Mucosa of rectum (tissue), 2 donors: Measurements from ENCODE around the gene STX18.
"Not testable (repeated sequence)": the region's sequence is repeated elsewhere in the genome, so short reads cannot be mapped to it uniquely, and the experiment has no call there.

ENCODE experiments used
- H3K27ac ChIP-seq, 2 donors: one replicate each; pipeline ENCODE4 v1.7.0; 2013; ENCODE audit warnings: inconsistent platforms in 2 of 2, low read depth in 2 of 2, low read length in 2 of 2
- H3K27me3 ChIP-seq, 2 donors: one replicate each; pipeline ENCODE4 v1.7.0; 2013; ENCODE audit warnings: low read length in 2 of 2; ENCODE audit not compliant: control insufficient read depth in 2 of 2, insufficient read depth in 2 of 2
- H3K36me3 ChIP-seq, 2 donors: one replicate each; pipeline ENCODE4 v1.7.0; 2013; ENCODE audit warnings: low read length in 2 of 2; ENCODE audit not compliant: control insufficient read depth in 2 of 2, insufficient read depth in 2 of 2
- H3K4me1 ChIP-seq, 2 donors: one replicate each; pipeline ENCODE4 v1.7.0; 2013; ENCODE audit warnings: low read length in 2 of 2, mild to moderate bottlenecking in 1 of 2; ENCODE audit not compliant: control insufficient read depth in 2 of 2, insufficient read depth in 2 of 2
- H3K4me3 ChIP-seq, 2 donors: one replicate each; pipeline ENCODE4 v1.7.0; 2013; ENCODE audit warnings: low read length in 2 of 2
- H3K9ac ChIP-seq, 2 donors: one replicate each; pipeline ENCODE4 v1.7.0; 2013; ENCODE audit warnings: low read length in 2 of 2, low read depth in 1 of 2, mild to moderate bottlenecking in 1 of 2
- H3K9me3 ChIP-seq, 2 donors: one replicate each; pipeline ENCODE4 v1.7.0; 2013; ENCODE audit warnings: low read length in 2 of 2; ENCODE audit not compliant: control insufficient read depth in 2 of 2
- donor health status: healthy.
- donor health status: Normal muscosa, but diverticular disease.

The STX18 gene

DNA sequence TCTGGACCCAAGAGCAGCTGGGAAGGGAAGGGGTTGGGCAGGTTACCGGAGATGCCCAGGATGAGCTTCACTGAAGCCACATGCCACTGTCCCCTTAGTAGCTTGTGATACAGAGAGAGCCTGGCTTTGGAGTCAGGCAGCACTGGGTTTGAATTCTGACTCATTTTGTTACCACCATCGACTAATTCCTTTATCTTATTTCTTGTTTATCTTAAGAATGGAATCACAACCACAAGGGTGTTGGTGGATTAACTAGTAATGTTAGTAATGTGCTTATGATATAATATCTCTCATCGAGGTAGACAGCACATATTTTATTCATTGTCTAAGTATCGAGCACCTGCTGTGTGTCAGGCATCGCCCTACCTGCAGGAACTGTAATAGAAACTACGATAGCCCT is 17.7 kb upstream of the STX18 start:
- Histone ChIP-seq H3K27ac (no peak overlapping the region), H3K4me3 (no peak overlapping the region), H3K9me3 (no peaks in the 10 kb centered on the region), H3K36me3 (no peaks in the 10 kb centered on the region), H3K9ac (no peak overlapping the region), H3K27me3 (no peaks in the 10 kb centered on the region), H3K4me1 (no peaks in the 10 kb centered on the region)

GRCh38 chr4:4558881-4559280 is 17.0 kb upstream of the STX18 start:
- no peaks in the 10 kb centered on the region for H3K36me3 ChIP-seq
- H3K27ac ChIP-seq = no peak overlapping the region
- no peaks in the 10 kb centered on the region for H3K9me3 ChIP-seq
- no peak overlapping the region for H3K9ac ChIP-seq
- no peaks in the 10 kb centered on the region for H3K4me1 ChIP-seq
- H3K27me3 ChIP-seq = no peaks in the 10 kb centered on the region
- H3K4me3 ChIP-seq = no peak overlapping the region

DNA sequence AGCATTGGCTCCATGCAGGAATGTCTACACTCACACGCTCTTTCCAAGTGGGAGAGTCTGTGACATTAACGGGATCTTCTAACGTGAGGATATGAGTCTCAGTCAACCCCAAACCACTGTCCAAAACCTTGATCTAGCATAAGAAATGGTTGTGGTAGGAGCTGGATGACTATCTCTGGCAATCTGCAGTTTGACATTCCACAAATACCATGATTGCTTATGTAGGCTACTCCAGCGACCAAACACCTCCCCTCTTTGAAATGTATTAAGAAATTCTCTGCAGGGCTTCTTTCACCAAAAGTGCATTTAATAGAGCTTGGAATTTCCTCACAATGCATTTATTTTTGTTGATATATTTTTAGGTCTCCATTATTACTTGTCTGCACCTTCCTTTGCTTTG is 14.1 kb upstream of the STX18 start:
- Histone ChIP-seq H3K4me1 (no peaks in the 10 kb centered on the region), H3K27me3 (no peaks in the 10 kb centered on the region), H3K9me3 (no peaks in the 10 kb centered on the region), H3K9ac (no peak overlapping the region), H3K36me3 (no peaks in the 10 kb centered on the region), H3K4me3 (no peak overlapping the region), H3K27ac (no peak overlapping the region)

DNA sequence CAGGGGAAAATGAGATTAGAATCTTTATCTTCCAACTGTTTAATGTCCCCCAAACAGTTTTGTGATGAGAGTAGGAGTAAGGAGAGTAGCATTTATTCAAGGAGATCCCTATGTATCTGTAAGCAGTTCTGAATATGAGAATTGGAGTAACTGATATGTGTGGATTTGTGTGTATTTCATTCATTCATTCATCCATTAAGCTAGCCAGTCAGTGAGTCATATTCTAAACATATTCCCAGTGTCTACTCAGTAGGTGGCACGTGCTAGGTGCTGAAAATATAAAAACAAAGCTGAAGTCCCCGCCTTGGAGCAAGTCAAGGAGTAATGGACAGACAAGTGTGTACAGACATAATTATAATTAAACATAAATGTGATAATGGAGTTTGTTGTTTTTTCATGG is 12.4 kb upstream of the STX18 start:
- Histone ChIP-seq H3K27me3 (no peaks in the 10 kb centered on the region), H3K9ac (no peak overlapping the region), H3K27ac (no peak overlapping the region), H3K9me3 (no peaks in the 10 kb centered on the region), H3K4me3 (no peak overlapping the region), H3K4me1 (no peaks in the 10 kb centered on the region), H3K36me3 (peaks cover 0 to 5% of the 10 kb centered on the region in 2 donors)

DNA sequence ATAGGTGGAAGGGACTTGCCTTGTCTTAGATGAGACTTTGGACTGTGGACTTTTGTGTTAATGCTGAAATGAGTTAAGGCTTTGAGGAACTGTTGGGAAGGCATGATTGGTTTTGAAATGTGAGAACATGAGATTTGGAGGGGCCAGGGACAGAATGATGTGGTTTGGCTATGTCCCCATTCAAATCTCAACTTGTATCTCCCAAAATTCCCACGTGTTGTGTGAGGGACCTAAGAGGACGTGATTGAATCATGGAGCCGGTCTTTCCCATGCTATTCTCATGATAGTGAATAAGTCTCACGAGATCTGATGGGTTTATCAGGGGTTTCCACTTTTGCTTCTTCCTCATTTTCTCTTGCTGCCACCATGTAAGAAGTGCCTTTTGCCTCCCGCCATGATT is 10.2 kb upstream of the STX18 start:
- H3K4me1 ChIP-seq, H3K9ac ChIP-seq, H3K4me3 ChIP-seq, H3K27me3 ChIP-seq, H3K9me3 ChIP-seq, H3K27ac ChIP-seq: not testable (repeated sequence)
- H3K36me3 ChIP-seq = peaks cover 0 to 18% of the 10 kb centered on the region in 2 donors

DNA sequence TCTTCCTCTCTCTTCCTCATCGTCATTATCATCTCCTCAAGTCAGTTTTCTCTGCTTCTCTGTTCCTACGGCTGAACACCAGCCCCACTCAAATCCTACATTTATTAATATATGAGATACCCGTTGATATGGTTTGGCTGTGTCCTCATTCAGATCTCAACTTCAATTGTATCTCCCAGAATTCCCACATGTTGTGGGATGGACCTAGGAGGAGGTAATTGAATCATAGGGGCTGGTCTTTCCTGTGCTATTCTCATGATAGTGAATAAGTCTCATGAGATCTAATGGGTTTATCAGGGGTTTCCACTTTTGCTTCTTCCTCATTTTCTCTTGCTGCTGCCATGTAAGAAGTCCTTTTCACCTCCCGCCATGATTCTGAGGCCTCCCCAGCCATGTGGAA is 8.3 kb upstream of the STX18 start:
- H3K27ac ChIP-seq, H3K9me3 ChIP-seq, H3K4me3 ChIP-seq, H3K27me3 ChIP-seq, H3K4me1 ChIP-seq, H3K9ac ChIP-seq: not testable (repeated sequence)
- peaks cover 0 to 18% of the 10 kb centered on the region in 2 donors for H3K36me3 ChIP-seq

- no peak overlapping the region for H3K27ac ChIP-seq
- H3K4me1 ChIP-seq = no peaks in the 10 kb centered on the region
- H3K27me3 ChIP-seq = no peaks in the 10 kb centered on the region
- no peaks in the 10 kb centered on the region for H3K9me3 ChIP-seq
- no peak overlapping the region for H3K4me3 ChIP-seq
- H3K9ac ChIP-seq = no peak overlapping the region
- peaks cover 0 to 18% of the 10 kb centered on the region in 2 donors for H3K36me3 ChIP-seq
Observed at GRCh38 chr4:4549534-4549933, 7.7 kb upstream of the STX18 start.

- Histone ChIP-seq H3K36me3 (peaks cover 0 to 6% of the 10 kb centered on the region in 2 donors), H3K27me3 (no peaks in the 10 kb centered on the region), H3K4me1 (peaks cover 15 to 20% of the 10 kb centered on the region in 2 donors), H3K4me3 (peak overlapping the region; percentile 78 to 95), H3K9ac (peak overlapping the region; percentile 94 to 96), H3K27ac (peak overlapping the region in 1 of 2 donors; percentile 92), H3K9me3 (no peaks in the 10 kb centered on the region)
Observed at GRCh38 chr4:4542774-4543485, 1.1 kb upstream of the STX18 start.

- H3K27ac ChIP-seq = peak overlapping the region; percentile 89 to 92
- no peaks in the 10 kb centered on the region for H3K27me3 ChIP-seq
- peaks cover 15 to 20% of the 10 kb centered on the region in 2 donors for H3K4me1 ChIP-seq
- H3K9me3 ChIP-seq = no peaks in the 10 kb centered on the region
- peak overlapping the region; percentile 78 to 95 for H3K4me3 ChIP-seq
- H3K36me3 ChIP-seq = peaks cover 0 to 2% of the 10 kb centered on the region in 2 donors
- H3K9ac ChIP-seq = peak overlapping the region; percentile 94 to 96
Observed at GRCh38 chr4:4541040-4541631, 712 bp downstream of the STX18 start.

GRCh38 chr4:4539481-4539880 is 2.4 kb downstream of the STX18 start:
- Histone ChIP-seq H3K9ac (no peak overlapping the region), H3K27me3 (no peaks in the 10 kb centered on the region), H3K36me3 (peaks cover 0 to 2% of the 10 kb centered on the region in 2 donors), H3K4me1 (peaks cover 15 to 20% of the 10 kb centered on the region in 2 donors), H3K27ac (no peak overlapping the region), H3K9me3 (no peaks in the 10 kb centered on the region), H3K4me3 (no peak overlapping the region)
